Measurements from ENCODE around the gene TMEM191C.

GRCh38 chr22:21450320-21450831 is 16.8 kb upstream of the TMEM191C start:
- TF ChIP-seq POLR2A (IDR thresholded peaks at IDR 0.05; ENCODE audit: low read depth, low read length): no peak
- TF ChIP-seq POLR2AphosphoS5 (IDR thresholded peaks at IDR 0.05; ENCODE audit: low read depth, low read length): no peak
- TF ChIP-seq TAF1 (IDR thresholded peaks at IDR 0.05; ENCODE audit: low read depth, low read length): no peak
- no peak for TF ChIP-seq SPI1 (IDR thresholded peaks at IDR 0.05; ENCODE audit: low read depth, low read length)
- TF ChIP-seq POU2F2 (IDR thresholded peaks at IDR 0.05; ENCODE audit: low read depth, low read length): no peak
- TF ChIP-seq PAX5 (IDR thresholded peaks at IDR 0.05; ENCODE audit: insufficient read depth, low read length, severe bottlenecking): no peak

All from GM12891 (cell line).